ENCODE data around the gene ADCK1. TPM values are rescaled to one million over a fixed set of nuclear protein-coding genes. Genes with fewer than 3 reads are reported as not detected.

Gene ADCK1
- total and polyA plus RNA-seq, 2 of the 13 experiments (the other 11 are each of a cell fraction or from before 2014, with no cell fraction given) = 3.9 to 6.3 TPM

- TF ChIP-seq ZNF713 (CRISPR knock-in tag; IDR thresholded peaks at IDR 0.05) = no peak
- TF ChIP-seq ZNF547 (CRISPR knock-in tag; IDR thresholded peaks at IDR 0.05) = 0 out of 2 replicates have a peak, but pooled peaks have one; percentile 36
- TF ChIP-seq JDP2 (CRISPR knock-in tag; IDR thresholded peaks at IDR 0.05; ENCODE audit: borderline replicate concordance) = no peak
- no peak for TF ChIP-seq TGIF2 (CRISPR knock-in tag; IDR thresholded peaks at IDR 0.05)
- TF ChIP-seq SMAD1 (CRISPR knock-in tag; IDR thresholded peaks at IDR 0.05; ENCODE audit: borderline replicate concordance, low read depth) = peak; percentile 84; the same call in 1 of the 2 replicates
- peak; percentile 70 for TF ChIP-seq AGO2 (optimal IDR thresholded peaks at IDR 0.05; ENCODE audit: low read depth, low read length)
- TF ChIP-seq, protein P1, sequence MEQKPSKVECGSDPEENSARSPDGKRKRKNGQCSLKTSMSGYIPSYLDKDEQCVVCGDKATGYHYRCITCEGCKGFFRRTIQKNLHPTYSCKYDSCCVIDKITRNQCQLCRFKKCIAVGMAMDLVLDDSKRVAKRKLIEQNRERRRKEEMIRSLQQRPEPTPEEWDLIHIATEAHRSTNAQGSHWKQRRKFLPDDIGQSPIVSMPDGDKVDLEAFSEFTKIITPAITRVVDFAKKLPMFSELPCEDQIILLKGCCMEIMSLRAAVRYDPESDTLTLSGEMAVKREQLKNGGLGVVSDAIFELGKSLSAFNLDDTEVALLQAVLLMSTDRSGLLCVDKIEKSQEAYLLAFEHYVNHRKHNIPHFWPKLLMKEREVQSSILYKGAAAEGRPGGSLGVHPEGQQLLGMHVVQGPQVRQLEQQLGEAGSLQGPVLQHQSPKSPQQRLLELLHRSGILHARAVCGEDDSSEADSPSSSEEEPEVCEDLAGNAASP (CRISPR knock-in tag; IDR thresholded peaks at IDR 0.05; ENCODE audit: borderline replicate concordance) = 0 out of 2 replicates have a peak, but pooled peaks have one; percentile 27
- TF ChIP-seq SNAI1 (CRISPR knock-in tag; IDR thresholded peaks at IDR 0.05; ENCODE audit: borderline replicate concordance) = 0 out of 2 replicates have a peak, but pooled peaks have one; percentile 75
- no peak for TF ChIP-seq MNT (IDR thresholded peaks at IDR 0.05)
- peak; percentile 61; the same call in 1 of the 2 replicates for TF ChIP-seq ZNF878 (CRISPR knock-in tag; IDR thresholded peaks at IDR 0.05)
- TF ChIP-seq, protein P2, sequence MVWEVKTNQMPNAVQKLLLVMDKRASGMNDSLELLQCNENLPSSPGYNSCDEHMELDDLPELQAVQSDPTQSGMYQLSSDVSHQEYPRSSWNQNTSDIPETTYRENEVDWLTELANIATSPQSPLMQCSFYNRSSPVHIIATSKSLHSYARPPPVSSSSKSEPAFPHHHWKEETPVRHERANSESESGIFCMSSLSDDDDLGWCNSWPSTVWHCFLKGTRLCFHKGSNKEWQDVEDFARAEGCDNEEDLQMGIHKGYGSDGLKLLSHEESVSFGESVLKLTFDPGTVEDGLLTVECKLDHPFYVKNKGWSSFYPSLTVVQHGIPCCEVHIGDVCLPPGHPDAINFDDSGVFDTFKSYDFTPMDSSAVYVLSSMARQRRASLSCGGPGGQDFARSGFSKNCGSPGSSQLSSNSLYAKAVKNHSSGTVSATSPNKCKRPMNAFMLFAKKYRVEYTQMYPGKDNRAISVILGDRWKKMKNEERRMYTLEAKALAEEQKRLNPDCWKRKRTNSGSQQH (CRISPR knock-in tag; IDR thresholded peaks at IDR 0.05; ENCODE audit: low read depth) = no peak
- no peak for TF ChIP-seq RARG (CRISPR knock-in tag; IDR thresholded peaks at IDR 0.05; ENCODE audit: low read depth)
- TF ChIP-seq, protein P3, sequence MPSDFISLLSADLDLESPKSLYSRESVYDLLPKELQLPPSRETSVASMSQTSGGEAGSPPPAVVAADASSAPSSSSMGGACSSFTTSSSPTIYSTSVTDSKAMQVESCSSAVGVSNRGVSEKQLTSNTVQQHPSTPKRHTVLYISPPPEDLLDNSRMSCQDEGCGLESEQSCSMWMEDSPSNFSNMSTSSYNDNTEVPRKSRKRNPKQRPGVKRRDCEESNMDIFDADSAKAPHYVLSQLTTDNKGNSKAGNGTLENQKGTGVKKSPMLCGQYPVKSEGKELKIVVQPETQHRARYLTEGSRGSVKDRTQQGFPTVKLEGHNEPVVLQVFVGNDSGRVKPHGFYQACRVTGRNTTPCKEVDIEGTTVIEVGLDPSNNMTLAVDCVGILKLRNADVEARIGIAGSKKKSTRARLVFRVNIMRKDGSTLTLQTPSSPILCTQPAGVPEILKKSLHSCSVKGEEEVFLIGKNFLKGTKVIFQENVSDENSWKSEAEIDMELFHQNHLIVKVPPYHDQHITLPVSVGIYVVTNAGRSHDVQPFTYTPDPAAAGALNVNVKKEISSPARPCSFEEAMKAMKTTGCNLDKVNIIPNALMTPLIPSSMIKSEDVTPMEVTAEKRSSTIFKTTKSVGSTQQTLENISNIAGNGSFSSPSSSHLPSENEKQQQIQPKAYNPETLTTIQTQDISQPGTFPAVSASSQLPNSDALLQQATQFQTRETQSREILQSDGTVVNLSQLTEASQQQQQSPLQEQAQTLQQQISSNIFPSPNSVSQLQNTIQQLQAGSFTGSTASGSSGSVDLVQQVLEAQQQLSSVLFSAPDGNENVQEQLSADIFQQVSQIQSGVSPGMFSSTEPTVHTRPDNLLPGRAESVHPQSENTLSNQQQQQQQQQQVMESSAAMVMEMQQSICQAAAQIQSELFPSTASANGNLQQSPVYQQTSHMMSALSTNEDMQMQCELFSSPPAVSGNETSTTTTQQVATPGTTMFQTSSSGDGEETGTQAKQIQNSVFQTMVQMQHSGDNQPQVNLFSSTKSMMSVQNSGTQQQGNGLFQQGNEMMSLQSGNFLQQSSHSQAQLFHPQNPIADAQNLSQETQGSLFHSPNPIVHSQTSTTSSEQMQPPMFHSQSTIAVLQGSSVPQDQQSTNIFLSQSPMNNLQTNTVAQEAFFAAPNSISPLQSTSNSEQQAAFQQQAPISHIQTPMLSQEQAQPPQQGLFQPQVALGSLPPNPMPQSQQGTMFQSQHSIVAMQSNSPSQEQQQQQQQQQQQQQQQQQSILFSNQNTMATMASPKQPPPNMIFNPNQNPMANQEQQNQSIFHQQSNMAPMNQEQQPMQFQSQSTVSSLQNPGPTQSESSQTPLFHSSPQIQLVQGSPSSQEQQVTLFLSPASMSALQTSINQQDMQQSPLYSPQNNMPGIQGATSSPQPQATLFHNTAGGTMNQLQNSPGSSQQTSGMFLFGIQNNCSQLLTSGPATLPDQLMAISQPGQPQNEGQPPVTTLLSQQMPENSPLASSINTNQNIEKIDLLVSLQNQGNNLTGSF (CRISPR knock-in tag; IDR thresholded peaks at IDR 0.05) = no peak; the same call in 1 of the 2 replicates
- TF ChIP-seq, protein P4, sequence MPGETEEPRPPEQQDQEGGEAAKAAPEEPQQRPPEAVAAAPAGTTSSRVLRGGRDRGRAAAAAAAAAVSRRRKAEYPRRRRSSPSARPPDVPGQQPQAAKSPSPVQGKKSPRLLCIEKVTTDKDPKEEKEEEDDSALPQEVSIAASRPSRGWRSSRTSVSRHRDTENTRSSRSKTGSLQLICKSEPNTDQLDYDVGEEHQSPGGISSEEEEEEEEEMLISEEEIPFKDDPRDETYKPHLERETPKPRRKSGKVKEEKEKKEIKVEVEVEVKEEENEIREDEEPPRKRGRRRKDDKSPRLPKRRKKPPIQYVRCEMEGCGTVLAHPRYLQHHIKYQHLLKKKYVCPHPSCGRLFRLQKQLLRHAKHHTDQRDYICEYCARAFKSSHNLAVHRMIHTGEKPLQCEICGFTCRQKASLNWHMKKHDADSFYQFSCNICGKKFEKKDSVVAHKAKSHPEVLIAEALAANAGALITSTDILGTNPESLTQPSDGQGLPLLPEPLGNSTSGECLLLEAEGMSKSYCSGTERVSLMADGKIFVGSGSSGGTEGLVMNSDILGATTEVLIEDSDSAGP (CRISPR knock-in tag; IDR thresholded peaks at IDR 0.05; ENCODE audit: borderline replicate concordance) = peak; percentile 74; the same call in 1 of the 2 replicates
- TF ChIP-seq ZFP36L2 (CRISPR knock-in tag; IDR thresholded peaks at IDR 0.05) = no peak
- no peak for TF ChIP-seq RFX3 (CRISPR knock-in tag; IDR thresholded peaks at IDR 0.05)
Measured at GRCh38 chr14:77760381-77761204, 39.3 kb upstream of the ADCK1 start, which contains the start of gene SNW1 (continued).

Data from HepG2 (cell line).